NCI-H524 (cell line): Measurements from ENCODE around the gene G2E3.
"Not testable (repeated sequence)": the region's sequence is repeated elsewhere in the genome, so short reads cannot be mapped to it uniquely, and the experiment has no call there.

ENCODE experiments used
- DNase-seq, 2 experiments: peaks; one replicate each; lab custom pipeline; 2025; lab: John Stamatoyannopoulos, UW

G2E3 gene

GRCh38 chr14:30559638-30560091 is 707 bp downstream of the G2E3 start:
- DNase-seq: peak; percentile 66 to 83

GRCh38 chr14:30560581-30560980 is 1.6 kb downstream of the G2E3 start:
- no peak for DNase-seq

- no peak for DNase-seq
Measured at GRCh38 chr14:30564235-30564867, 5.4 kb downstream of the G2E3 start.

- no peak for DNase-seq
Measured at GRCh38 chr14:30564868-30565248, 5.9 kb downstream of the G2E3 start.

- DNase-seq: peak; percentile 76 to 93
Measured at GRCh38 chr14:30569216-30569902, 10.4 kb downstream of the G2E3 start.

- no peak for DNase-seq
Measured at GRCh38 chr14:30569903-30570226, 10.9 kb downstream of the G2E3 start.

- DNase-seq: no peak
Measured at GRCh38 chr14:30572237-30572636, 13.3 kb downstream of the G2E3 start.

- no peak for DNase-seq
Measured at GRCh38 chr14:30572771-30573170, 13.8 kb downstream of the G2E3 start.

GRCh38 chr14:30573226-30573814 is 14.4 kb downstream of the G2E3 start:
- no peak for DNase-seq

- no peak for DNase-seq
Measured at GRCh38 chr14:30573966-30574365, 15.0 kb downstream of the G2E3 start.

- DNase-seq: not testable (repeated sequence)
Measured at GRCh38 chr14:30574777-30575176, 15.8 kb downstream of the G2E3 start.

GRCh38 chr14:30576333-30576732 is 17.4 kb downstream of the G2E3 start:
- not testable (repeated sequence) for DNase-seq

- DNase-seq: no peak
Measured at GRCh38 chr14:30580616-30581282, 21.8 kb downstream of the G2E3 start.

- no peak for DNase-seq
Measured at GRCh38 chr14:30581283-30581625, 22.3 kb downstream of the G2E3 start.

GRCh38 chr14:30582376-30582775 is 23.4 kb downstream of the G2E3 start:
- no peak for DNase-seq

GRCh38 chr14:30584058-30584630 is 25.2 kb downstream of the G2E3 start:
- DNase-seq: no peak

- DNase-seq: no peak
Measured at GRCh38 chr14:30585204-30585603, 26.2 kb downstream of the G2E3 start.

GRCh38 chr14:30587141-30587540 is 28.2 kb downstream of the G2E3 start:
- no peak for DNase-seq

GRCh38 chr14:30588873-30589272 is 29.9 kb downstream of the G2E3 start:
- no peak for DNase-seq

GRCh38 chr14:30596935-30597334 is 38.0 kb downstream of the G2E3 start:
- DNase-seq: no peak

- DNase-seq: no peak
Measured at GRCh38 chr14:30597504-30597903, 38.5 kb downstream of the G2E3 start.
